Suppressor macrophage (primary cell): ENCODE data around the gene PXK.
"Not testable (repeated sequence)": the region's sequence is repeated elsewhere in the genome, so short reads cannot be mapped to it uniquely, and the experiment has no call there.

Experiments
- DNase-seq, 4 experiments: peaks; one replicate each; pipeline ENCODE4 v3.0.0-alpha.2; 2020 to 2022

Gene PXK

GRCh38 chr3:58323529-58324390 lies 8.9 kb upstream of the PXK start:
- DNase-seq, result no peak

DNA sequence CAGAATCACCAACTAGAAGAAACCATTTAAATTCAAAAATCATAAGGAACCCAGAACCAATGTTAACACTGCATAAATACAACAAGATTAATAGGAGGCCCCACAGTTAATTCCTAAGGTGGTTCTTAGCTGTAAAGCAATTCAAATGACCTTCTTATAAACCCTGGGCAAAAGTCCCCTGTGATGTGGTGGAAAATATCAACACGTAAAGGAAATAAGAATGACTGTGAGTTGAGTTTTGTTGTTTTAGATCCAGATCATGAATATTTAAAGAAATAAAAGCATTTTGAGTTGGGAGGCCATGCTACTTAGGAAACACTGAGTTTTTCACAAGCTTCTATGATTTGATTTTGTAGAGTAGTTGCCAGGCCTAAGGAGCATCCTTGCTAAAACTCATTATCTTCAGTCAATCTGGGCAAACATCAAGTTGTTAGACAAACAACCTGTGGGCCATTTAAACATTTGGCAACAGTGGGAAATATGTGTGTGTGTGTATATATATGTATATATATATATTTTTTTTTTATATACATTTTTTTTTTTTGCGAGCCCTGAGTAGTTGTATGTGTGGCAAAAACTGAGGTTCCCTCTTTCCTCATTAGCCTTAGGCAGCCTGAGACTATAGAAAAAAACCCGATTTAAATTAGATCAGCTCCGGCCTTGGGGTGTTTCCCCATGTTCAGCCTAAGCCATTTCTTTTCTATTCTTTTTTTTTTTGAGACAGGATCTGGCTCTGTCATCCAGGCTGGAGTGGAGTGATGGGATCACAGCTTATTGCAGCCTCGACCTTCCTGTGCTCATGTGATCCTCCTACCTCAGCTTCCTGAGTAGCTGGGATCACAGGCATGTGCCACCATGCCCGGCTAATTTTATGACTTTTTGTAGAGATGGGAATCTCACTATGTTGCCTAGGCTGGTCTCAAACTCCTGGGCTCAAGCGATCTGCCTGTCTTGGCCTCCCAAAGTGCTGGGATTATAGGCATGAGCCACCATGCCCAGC lies 8.0 kb upstream of the PXK start:
- DNase-seq, result peak in 2 of 4 experiments; percentile 14

- DNase-seq, result no peak
These were observed 7.1 kb upstream of the PXK start for GRCh38 chr3:58325525-58325992.

DNA sequence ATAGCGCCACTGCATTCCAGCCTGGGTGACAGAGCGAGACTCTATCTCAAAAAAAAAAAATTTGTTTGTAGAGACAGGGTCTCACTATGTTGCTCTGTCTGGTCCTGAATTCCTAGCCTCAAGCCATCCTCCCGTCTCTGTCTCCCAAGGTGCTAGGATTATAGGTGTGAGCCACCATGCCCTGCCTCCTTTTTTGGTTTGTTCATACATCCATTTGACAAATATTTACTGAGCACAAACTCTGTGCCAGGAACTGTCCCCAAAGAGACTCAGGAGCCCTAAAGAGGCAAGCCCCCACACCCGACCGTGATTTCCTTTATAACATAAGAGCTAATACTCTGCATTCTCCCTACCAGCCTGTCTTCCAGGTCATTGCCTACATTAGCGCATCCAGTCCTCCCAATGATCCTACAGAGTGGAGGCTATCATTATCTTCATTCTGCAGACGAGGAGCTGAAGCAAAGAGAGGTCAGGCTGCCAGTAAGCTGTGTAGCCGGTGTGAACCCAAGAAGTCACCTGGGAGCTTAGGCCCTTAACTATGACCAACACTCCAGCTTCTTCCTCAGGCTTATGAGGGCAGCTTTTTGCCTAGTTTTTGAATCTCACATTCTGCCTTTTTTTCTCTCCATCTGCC lies 6.3 kb upstream of the PXK start:
- no peak for DNase-seq

DNA sequence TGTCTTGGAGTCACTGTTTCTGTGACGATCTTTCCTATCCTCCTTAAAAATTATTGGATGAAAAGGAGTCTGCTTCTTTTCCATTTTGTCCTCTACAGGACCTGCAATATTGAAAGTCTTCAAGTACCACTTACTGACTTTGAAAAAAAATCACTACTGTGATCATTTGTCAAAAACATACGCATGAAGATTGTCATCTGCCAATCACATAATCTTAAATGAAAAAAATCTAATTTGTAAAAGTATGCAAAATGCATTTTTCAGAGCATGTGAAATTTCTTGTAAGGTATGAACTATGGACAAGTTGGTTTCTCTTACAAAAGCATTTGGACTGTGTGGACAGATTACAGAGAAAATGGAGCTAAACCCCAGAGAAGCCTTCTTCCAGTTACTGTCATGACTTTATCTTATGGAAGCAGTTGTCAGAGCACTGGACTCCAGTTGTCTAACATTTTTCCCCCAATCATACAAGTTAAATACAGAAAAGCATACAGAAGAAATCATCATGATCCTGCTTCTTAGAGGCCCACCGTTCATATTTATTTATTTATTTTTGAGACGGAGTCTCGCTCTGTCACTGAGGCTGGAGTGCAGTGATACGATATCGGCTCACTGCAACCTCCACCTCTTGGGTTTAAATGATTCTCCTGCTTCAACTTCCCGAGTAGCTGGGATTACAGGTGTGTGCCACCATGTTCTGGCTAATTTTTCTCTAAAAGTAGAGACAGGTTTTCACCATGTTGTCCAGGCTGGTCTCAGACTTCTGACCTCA lies 3.4 kb upstream of the PXK start:
- no peak for DNase-seq

DNA sequence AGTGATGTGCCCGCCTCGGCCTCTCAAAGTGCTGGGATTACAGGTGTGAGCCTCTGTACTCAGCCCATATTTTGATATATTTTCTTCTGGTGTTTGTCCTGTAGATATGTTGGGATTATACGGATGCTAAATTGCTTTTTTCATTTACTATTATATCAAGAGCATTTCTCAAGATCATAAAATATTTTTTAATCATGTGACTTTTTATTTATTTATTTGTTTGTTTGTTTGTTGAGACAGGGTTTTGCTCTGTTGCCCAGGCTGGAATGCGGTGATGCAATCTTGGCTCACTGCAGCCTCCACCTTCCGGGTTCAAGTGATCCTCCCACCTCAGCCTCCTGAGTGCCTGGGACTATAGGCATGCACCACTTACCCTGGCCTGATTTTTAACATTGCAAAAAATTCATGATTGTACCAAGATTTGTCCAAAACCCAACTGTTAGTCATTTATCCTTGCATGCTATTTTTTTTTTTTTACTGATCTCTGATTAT lies 2.7 kb upstream of the PXK start:
- no peak for DNase-seq

- DNase-seq, result no peak
These were observed 1.0 kb upstream of the PXK start for GRCh38 chr3:58331593-58332152.

DNA sequence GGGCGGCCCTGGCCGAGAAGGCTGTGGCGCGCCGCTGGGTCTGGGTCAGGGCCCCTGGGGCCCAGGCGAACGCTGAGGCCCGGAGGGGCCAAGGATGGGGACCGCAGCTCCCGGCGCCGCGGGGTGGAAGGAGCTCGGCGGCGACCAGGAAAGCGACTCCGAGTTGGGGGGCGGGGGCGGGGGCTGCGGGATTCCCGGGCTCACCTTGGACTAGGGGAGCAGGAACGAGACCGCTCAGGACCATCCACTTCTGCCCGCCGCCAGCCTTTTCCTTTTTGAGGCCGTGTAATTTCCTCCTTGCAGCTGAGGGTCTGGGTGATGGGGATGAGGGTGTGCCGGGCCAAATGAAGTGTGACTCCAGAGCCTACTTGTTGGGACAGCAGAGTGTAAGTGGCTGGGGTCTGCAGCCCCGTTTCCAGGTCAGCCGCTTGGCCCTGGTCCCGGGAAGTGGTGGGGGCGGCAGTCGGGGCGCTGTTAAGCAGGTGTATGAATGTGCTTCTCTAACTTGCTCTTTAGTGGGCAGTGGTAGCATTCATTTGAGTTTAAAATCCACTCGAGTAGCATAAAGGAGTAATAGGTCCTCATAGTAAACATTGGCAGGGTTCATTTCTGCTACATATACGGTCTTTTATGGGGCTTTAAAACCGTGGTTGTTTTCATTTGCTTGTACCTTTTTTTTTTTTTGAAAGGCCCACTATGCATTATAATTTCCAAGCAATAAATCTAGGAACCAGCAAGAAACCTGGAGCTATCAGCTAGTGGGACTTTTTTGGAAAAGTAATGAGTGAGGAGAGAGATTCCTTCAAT lies 717 bp downstream of the PXK start:
- DNase-seq, result peak in 1 of 4 experiments; percentile 33

DNA sequence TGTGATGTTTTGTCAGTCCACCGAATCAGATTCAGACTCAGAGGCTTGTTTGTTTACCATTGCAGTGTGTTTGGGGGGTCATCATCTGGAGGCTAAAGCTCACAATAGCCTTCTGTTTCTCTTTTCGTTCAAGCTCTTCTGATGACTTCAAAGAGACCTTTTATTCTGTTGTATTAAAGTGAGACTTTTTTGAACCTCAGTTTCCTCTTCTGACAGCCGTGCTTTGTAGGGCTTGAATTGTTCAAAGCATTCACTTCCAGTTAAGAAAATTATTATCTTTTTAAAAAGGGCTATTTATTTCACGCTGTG lies 1.3 kb downstream of the PXK start:
- DNase-seq, result no peak

- DNase-seq, result no peak
These were observed 1.8 kb downstream of the PXK start for GRCh38 chr3:58334506-58334884.

DNA sequence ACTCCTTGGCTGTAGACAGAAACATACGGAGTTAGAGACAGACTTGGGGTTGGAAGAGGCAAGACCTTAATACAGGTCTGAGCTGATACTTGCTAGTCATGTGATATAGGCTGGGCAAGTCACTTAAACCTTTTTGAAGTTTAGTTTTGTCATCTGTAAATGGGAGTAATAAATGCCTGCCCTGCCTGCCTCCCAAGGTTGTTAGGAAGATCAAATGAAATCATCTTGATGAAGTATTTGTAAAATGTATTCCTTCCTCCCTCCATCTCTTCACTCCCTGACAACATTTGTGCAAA lies 2.9 kb downstream of the PXK start:
- DNase-seq, result peak in 1 of 4 experiments; percentile 18

GRCh38 chr3:58336135-58336882 lies 3.6 kb downstream of the PXK start:
- no peak for DNase-seq

DNA sequence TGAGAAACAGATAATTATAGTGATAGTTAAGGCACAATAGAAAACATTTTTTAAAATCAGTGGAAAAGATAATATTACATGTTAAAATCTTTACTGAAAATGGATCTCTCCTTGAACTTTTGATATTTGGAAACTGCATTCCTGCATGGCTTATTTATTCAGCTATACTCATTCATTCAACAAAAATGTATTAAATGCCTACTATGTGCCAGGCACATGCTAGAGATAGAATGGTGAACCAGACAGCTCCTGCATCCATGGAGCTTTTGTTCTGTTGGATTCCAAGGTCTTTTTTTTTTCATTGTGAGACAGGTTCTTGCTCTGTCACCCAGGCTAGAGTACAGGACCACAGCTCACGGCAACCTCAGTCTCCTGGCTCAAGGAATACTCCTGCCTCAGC lies 4.5 kb downstream of the PXK start:
- no peak for DNase-seq

DNA sequence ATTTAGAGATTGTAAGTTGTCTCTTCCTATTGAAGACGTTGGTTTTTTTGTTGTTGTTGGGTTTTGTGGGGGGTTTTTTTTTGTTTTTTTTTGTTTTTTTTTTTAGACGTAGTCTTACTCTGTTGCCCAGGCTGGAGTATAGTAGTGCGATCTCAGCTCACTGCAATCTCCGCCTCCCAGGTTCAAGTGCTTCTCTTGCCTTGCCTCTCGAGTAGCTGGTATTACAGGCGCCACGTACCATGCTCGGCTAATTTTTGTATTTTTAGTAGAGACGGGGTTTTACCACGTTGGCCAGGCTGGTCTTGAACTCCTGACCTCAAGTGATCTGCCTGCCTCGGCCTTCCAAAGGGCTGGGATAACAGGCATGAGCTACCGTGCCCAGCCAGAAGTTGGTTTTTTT lies 6.5 kb downstream of the PXK start:
- not testable (repeated sequence) for DNase-seq

GRCh38 chr3:58340594-58341244 lies 8.0 kb downstream of the PXK start:
- DNase-seq, result no peak

GRCh38 chr3:58341376-58341775 lies 8.7 kb downstream of the PXK start:
- no peak for DNase-seq

GRCh38 chr3:58342676-58343075 lies 10.0 kb downstream of the PXK start:
- no peak for DNase-seq

DNA sequence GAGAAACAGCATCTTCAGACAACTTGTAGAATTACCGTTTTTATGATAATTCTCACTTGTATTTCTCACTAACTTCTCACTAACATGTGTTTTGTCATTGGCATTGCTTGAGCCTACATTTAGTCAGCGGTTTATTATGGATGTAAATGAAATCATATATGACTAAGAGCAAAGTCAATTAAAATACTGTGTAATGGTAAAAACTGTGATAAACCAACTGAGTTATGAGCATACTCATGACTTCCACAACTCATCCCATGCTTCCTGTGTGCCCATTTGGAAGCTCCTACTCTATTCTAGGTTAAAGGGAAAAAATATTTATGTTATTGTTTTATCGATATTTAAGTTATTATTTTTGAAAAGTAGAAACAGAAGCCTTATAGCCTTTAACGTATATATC lies 12.8 kb downstream of the PXK start:
- no peak for DNase-seq

DNA sequence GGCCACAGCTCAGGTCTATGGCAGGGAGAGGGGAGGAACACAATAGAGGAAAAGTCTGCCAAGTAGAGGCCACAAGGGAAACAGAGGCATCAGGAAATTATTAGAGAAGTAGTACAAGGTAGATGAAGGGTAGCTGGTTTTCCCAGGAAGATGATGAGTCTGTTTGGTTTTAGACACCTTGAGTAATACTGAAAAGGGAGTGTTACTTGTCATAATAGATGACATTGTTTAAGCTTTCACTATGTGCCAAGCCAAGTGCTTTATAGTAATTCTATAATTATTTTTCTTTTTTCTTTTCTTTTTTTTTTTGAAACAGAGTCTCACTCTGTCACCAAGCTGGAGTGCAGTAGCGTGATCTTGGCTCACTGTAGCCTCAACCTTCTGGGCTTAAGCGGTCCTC lies 13.7 kb downstream of the PXK start:
- no peak for DNase-seq

DNA sequence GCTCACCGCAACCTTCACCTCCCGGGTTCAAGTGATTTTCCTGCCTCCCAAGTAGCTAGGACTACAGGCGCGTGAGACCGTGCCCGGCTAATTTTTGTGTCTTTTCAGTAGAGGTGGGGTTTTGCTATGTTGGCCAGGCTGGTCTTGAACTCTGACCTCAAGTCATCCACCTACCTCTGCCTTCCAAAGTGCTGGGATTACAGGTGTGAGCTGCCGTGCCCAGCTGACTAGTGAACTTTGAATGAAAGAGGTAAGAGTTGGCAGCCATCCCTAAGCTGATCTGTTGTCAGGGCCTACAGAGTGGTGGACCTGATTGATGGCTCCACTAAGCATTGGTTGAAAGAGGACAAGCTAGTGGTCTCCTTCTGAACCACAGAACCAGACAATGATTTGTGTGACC lies 15.3 kb downstream of the PXK start:
- no peak for DNase-seq
